GM10266 (cell line): ENCODE data around the gene NPC2.

Experiments used
- DNase-seq: peaks from one replicate; pipeline ENCODE4 v3.0.0; 2012; ENCODE audit errors: extremely low spot score
- CTCF ChIP-seq: IDR thresholded peaks from 2 replicates; pipeline ENCODE4 v1.5.1; 2012; ENCODE audit warnings: mild to moderate bottlenecking, low read depth; ENCODE audit not compliant: control insufficient read depth, insufficient read depth; ENCODE audit errors: missing control alignments

Gene NPC2

GRCh38 chr14:74502236-74503019 is 9.3 kb upstream of the NPC2 start:
- TF ChIP-seq CTCF, result peak; percentile 63
- DNase-seq, result peak; percentile 45

DNA sequence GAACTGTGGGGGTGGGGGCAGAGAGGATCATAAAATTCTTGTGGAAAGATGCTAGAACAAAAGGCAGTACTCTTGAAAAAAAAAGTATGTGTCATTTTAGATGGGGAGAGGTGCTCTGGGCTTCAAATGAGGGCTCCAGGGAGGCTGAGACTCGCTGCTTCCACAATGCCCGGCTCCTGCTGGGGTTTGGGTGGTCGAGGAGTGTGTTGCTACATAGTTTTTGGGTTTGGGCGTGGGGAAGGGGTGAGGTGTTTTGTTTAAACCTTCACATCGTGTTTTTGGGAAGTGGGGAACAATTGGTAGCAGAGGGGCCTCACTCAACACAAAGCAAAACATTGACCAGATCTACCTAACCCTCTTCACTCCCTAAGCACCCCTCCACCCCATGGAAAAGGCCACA is 8.6 kb upstream of the NPC2 start:
- TF ChIP-seq CTCF, result no peak
- no peak for DNase-seq

- DNase-seq, result no peak
- peak; percentile 23 for TF ChIP-seq CTCF
These were observed 8.1 kb upstream of the NPC2 start for GRCh38 chr14:74501135-74501614.

- DNase-seq, result no peak
These were observed 7.5 kb upstream of the NPC2 start for GRCh38 chr14:74500417-74501134.

GRCh38 chr14:74495356-74495755 is 2.3 kb upstream of the NPC2 start:
- DNase-seq, result no peak
- TF ChIP-seq CTCF, result no peak

More at GRCh38 chr14:74500417-74501134, 7.5 kb upstream of the NPC2 start:
- no peak for TF ChIP-seq CTCF

DNA sequence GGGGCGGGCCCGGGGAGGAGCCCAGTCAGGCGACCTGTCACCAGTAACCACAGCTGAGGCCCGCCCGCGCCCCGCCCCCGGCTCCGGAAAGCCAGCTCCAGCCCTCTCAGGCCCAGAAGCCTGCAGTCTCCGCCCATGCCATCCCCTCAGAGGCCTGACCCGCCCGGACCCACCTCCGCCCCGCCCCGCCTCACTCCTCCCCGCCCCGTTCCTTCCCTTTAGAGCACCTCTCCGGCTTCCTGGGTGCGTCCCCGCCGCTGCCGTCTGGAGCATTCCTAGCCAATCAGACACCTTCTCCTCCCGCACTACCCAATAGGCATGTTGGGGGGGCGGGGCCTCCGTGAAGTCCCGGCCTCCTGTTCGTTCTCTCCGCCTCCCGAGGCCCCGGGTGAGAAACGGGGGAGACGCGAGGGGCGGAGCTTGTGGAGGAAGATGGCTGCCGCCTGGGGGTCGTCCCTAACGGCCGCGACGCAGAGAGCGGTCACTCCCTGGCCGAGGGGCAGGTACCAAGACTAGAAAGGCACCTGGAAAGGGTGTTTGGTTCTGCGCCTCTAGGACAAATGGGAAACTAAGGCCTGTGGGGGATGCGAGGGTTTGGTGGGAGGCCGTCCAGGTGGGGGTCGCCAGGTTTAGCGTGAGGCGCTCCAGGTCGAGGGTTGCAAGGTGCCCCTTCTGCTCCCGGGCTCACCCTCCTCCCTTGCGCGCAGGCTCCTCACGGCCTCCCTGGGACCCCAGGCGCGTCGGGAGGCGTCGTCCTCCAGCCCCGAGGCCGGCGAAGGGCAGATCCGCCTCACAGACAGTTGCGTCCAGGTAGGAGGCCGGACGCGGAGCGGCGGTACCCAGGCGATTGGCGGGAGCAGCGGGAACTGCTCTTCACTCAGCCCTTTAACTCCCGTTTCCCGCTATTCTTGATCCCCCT is 497 bp upstream of the NPC2 start, which contains the start of gene ISCA2:
Gene ISCA2, plus strand, starts transcription at position 423 of the 919 bp plus-strand sequence. Its CDS starts 10 bp downstream, at position 433.
- DNase-seq, result peak; percentile 98
- no peak for TF ChIP-seq CTCF
